ENCODE measurements around the gene TF. TPM values are rescaled to one million over a fixed set of nuclear protein-coding genes. Genes with fewer than 3 reads are reported as not detected.

The TF gene
- total and polyA plus RNA-seq, 10 of the 15 experiments (the other 5 are each of a cell fraction or from before 2014, with no cell fraction given): under 0.01 to 8.9 (median 0.05) TPM; not detected in 1

DNA sequence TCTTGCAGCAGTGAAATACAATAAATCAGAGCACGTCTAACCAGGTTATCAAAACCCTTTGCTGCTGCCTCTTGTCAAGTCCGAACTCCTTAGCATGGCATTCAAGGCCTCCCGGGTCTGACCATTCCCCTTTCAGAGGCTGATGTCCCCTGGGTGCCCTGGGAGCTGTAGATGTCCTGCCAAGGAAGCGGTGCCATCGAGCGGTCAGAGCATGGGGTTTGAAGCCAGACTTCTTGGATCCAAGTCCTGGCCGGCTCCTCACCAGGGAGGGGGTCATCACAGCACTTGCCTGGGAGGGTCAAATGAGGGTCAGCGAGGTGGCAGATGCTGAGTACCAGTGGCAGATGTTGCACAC is 496 bp downstream of the TF start:
- DNase-seq (ENCODE audit: low read depth, low spot score) (no peak), ATAC-seq (no peak), FAIRE-seq (no peak)
- Histone ChIP-seq H3K36me3 (ENCODE audit: control insufficient read depth in 2 of 2, insufficient read depth in 2 of 2, low read length in 1 of 2) (no peaks in the 10 kb centered on the region), H3K4me3 (no peak overlapping the region), H3K27ac (ENCODE audit: control insufficient read depth, insufficient read depth) (no peak overlapping the region), H3K9ac (ENCODE audit: control insufficient read depth, insufficient read depth, low read length) (no peak overlapping the region), H3K4me2 (ENCODE audit: control insufficient read depth, insufficient read depth) (no peak overlapping the region), H2AFZ (ENCODE audit: control insufficient read depth, low read depth, low read length) (no peak overlapping the region), H3K4me1 (ENCODE audit: control insufficient read depth, insufficient read depth, low read length) (no peaks in the 10 kb centered on the region), H4K20me1 (ENCODE audit: control insufficient read depth, insufficient read depth) (no peaks in the 10 kb centered on the region), H3K79me2 (ENCODE audit: control insufficient read depth, insufficient read depth, low read length) (no peaks in the 10 kb centered on the region), H3K9me3 (replicated peaks; ENCODE audit: control insufficient read depth, insufficient read depth, low read length) (no peaks in the 10 kb centered on the region), H3K27me3 (replicated peaks in 1 of 2; ENCODE audit: control insufficient read depth in 2 of 2, insufficient read depth in 2 of 2, low read length in 1 of 2) (peaks cover 5 to 6% of the 10 kb centered on the region in 2 experiments; a peak in 2 of 4 replicates)
- ChIA-PET RAD21 (ENCODE audit: unreplicated experiment) (no interaction called here), SMC1A (ENCODE audit: uncharacterized antibody, unreplicated experiment) (no interaction called here), CTCF (no interaction called here), POLR2A (no interaction called here)
- 39% methylated on average over 8 of the region's 8 CpGs for WGBS (ENCODE audit: insufficient coverage, insufficient replicate concordance, low lambda C conversion rate, missing lambda C conversion rate)
- in situ Hi-C loops (cut with MboI) (no loop called here), intact Hi-C loops (cut with micrococcal nuclease; ENCODE audit: unreplicated experiment) (no loop called here)
- TF ChIP-seq, protein P1, sequence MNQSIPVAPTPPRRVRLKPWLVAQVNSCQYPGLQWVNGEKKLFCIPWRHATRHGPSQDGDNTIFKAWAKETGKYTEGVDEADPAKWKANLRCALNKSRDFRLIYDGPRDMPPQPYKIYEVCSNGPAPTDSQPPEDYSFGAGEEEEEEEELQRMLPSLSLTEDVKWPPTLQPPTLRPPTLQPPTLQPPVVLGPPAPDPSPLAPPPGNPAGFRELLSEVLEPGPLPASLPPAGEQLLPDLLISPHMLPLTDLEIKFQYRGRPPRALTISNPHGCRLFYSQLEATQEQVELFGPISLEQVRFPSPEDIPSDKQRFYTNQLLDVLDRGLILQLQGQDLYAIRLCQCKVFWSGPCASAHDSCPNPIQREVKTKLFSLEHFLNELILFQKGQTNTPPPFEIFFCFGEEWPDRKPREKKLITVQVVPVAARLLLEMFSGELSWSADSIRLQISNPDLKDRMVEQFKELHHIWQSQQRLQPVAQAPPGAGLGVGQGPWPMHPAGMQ (IDR thresholded peaks at IDR 0.05; ENCODE audit: borderline replicate concordance): no peak
- no peak for TF ChIP-seq SMARCA5 (IDR thresholded peaks at IDR 0.05)
- TF ChIP-seq, protein P2, sequence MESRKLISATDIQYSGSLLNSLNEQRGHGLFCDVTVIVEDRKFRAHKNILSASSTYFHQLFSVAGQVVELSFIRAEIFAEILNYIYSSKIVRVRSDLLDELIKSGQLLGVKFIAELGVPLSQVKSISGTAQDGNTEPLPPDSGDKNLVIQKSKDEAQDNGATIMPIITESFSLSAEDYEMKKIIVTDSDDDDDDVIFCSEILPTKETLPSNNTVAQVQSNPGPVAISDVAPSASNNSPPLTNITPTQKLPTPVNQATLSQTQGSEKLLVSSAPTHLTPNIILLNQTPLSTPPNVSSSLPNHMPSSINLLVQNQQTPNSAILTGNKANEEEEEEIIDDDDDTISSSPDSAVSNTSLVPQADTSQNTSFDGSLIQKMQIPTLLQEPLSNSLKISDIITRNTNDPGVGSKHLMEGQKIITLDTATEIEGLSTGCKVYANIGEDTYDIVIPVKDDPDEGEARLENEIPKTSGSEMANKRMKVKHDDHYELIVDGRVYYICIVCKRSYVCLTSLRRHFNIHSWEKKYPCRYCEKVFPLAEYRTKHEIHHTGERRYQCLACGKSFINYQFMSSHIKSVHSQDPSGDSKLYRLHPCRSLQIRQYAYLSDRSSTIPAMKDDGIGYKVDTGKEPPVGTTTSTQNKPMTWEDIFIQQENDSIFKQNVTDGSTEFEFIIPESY (IDR thresholded peaks at IDR 0.05): no peak
- TF ChIP-seq PAX8 (IDR thresholded peaks at IDR 0.05): no peak
- no peak for TF ChIP-seq REST (IDR thresholded peaks at IDR 0.05; ENCODE audit: low read depth, low read length)
- TF ChIP-seq FOS (IDR thresholded peaks at IDR 0.05; ENCODE audit: borderline replicate concordance, extremely low read depth, insufficient read length): no peak
- TF ChIP-seq, protein P3, sequence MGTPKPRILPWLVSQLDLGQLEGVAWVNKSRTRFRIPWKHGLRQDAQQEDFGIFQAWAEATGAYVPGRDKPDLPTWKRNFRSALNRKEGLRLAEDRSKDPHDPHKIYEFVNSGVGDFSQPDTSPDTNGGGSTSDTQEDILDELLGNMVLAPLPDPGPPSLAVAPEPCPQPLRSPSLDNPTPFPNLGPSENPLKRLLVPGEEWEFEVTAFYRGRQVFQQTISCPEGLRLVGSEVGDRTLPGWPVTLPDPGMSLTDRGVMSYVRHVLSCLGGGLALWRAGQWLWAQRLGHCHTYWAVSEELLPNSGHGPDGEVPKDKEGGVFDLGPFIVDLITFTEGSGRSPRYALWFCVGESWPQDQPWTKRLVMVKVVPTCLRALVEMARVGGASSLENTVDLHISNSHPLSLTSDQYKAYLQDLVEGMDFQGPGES (IDR thresholded peaks at IDR 0.05): no peak
- no peak for TF ChIP-seq BACH1 (IDR thresholded peaks at IDR 0.05; ENCODE audit: borderline replicate concordance)
- no peak for TF ChIP-seq RAD51 (IDR thresholded peaks at IDR 0.05)
- no peak for TF ChIP-seq SPI1 (IDR thresholded peaks at IDR 0.05; ENCODE audit: borderline replicate concordance, insufficient read depth, low read depth, low read length)
- TF ChIP-seq, protein P4, sequence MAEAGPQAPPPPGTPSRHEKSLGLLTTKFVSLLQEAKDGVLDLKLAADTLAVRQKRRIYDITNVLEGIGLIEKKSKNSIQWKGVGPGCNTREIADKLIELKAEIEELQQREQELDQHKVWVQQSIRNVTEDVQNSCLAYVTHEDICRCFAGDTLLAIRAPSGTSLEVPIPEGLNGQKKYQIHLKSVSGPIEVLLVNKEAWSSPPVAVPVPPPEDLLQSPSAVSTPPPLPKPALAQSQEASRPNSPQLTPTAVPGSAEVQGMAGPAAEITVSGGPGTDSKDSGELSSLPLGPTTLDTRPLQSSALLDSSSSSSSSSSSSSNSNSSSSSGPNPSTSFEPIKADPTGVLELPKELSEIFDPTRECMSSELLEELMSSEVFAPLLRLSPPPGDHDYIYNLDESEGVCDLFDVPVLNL (IDR thresholded peaks at IDR 0.05; ENCODE audit: low read depth, low read length): no peak
- no peak for TF ChIP-seq ZZZ3 (IDR thresholded peaks at IDR 0.05; ENCODE audit: control insufficient read depth, insufficient read length, low read depth)
- no peak for TF ChIP-seq MXI1 (IDR thresholded peaks at IDR 0.05; ENCODE audit: low read depth, low read length)
- TF ChIP-seq KAT2A (conservative IDR thresholded peaks at IDR 0.05; ENCODE audit: control insufficient read depth, low read depth, low read length): no peak
- BruUV-seq (replicated peaks): no TSS peak

All from GM12878 (cell line).